ENCODE results near the gene PUM1.
"Not testable (repeated sequence)": the region's sequence is repeated elsewhere in the genome, so short reads cannot be mapped to it uniquely, and the experiment has no call there.

Gene PUM1

GRCh38 chr1:31099293-31100032 is 33.9 kb upstream of the PUM1 start:
- Histone ChIP-seq H3K9me3 (ENCODE audit: control insufficient read depth, low read length) (no peaks in the 10 kb centered on the region), H3K36me3 (ENCODE audit: control insufficient read depth, insufficient read depth, low read length) (no peaks in the 10 kb centered on the region), H3K4me1 (ENCODE audit: control insufficient read depth, insufficient read depth, low read length, poor library complexity, severe bottlenecking) (peaks cover 5% of the 10 kb centered on the region), H3K4me3 (ENCODE audit: extremely low read depth, insufficient read depth, low read length, poor library complexity, severe bottlenecking) (no peak overlapping the region), H3K27ac (ENCODE audit: low read depth, low read length, severe bottlenecking) (no peak overlapping the region)
- WGBS, 2 experiments (ENCODE audit: insufficient coverage in 2 of 2) = 92 to 95% methylated on average over 3 to 5 of the region's 6 CpGs

GRCh38 chr1:31095985-31096384 is 30.5 kb upstream of the PUM1 start:
- Histone ChIP-seq H3K36me3 (ENCODE audit: control insufficient read depth, insufficient read depth, low read length) (no peaks in the 10 kb centered on the region), H3K27ac (ENCODE audit: low read depth, low read length, severe bottlenecking) (no peak overlapping the region), H3K4me1 (ENCODE audit: control insufficient read depth, insufficient read depth, low read length, poor library complexity, severe bottlenecking) (peaks cover 1% of the 10 kb centered on the region), H3K9me3 (ENCODE audit: control insufficient read depth, low read length) (no peaks in the 10 kb centered on the region), H3K4me3 (ENCODE audit: extremely low read depth, insufficient read depth, low read length, poor library complexity, severe bottlenecking) (no peak overlapping the region)
- WGBS, 2 experiments (ENCODE audit: insufficient coverage in 2 of 2) = 81 to 84% methylated on average over 2 to 5 of the region's 6 CpGs

- WGBS, 2 experiments (ENCODE audit: insufficient coverage in 2 of 2) = 90 to 92% methylated on average over 10 of the region's 12 CpGs
- H3K36me3 ChIP-seq (ENCODE audit: control insufficient read depth, insufficient read depth, low read length) = no peaks in the 10 kb centered on the region
- H3K27ac ChIP-seq (ENCODE audit: low read depth, low read length, severe bottlenecking) = no peak overlapping the region
- no peaks in the 10 kb centered on the region for H3K4me1 ChIP-seq (ENCODE audit: control insufficient read depth, insufficient read depth, low read length, poor library complexity, severe bottlenecking)
- H3K4me3 ChIP-seq (ENCODE audit: extremely low read depth, insufficient read depth, low read length, poor library complexity, severe bottlenecking) = no peak overlapping the region
- H3K9me3 ChIP-seq (ENCODE audit: control insufficient read depth, low read length) = no peaks in the 10 kb centered on the region
Observed at GRCh38 chr1:31095298-31095981, 29.9 kb upstream of the PUM1 start.

- not testable (repeated sequence) for H3K4me1 ChIP-seq (ENCODE audit: control insufficient read depth, insufficient read depth, low read length, poor library complexity, severe bottlenecking); H3K27ac ChIP-seq (ENCODE audit: low read depth, low read length, severe bottlenecking); H3K9me3 ChIP-seq (ENCODE audit: control insufficient read depth, low read length); H3K36me3 ChIP-seq (ENCODE audit: control insufficient read depth, insufficient read depth, low read length); H3K4me3 ChIP-seq (ENCODE audit: extremely low read depth, insufficient read depth, low read length, poor library complexity, severe bottlenecking)
- 100% methylated on average over 1 of the region's 3 CpGs for WGBS, 2 experiments (ENCODE audit: insufficient coverage in 2 of 2)
Observed at GRCh38 chr1:31088081-31088480, 22.6 kb upstream of the PUM1 start.

GRCh38 chr1:31084782-31085569 is 19.5 kb upstream of the PUM1 start:
- Histone ChIP-seq H3K4me3 (ENCODE audit: extremely low read depth, insufficient read depth, low read length, poor library complexity, severe bottlenecking) (no peak overlapping the region), H3K4me1 (ENCODE audit: control insufficient read depth, insufficient read depth, low read length, poor library complexity, severe bottlenecking) (no peaks in the 10 kb centered on the region), H3K36me3 (ENCODE audit: control insufficient read depth, insufficient read depth, low read length) (no peaks in the 10 kb centered on the region), H3K27ac (ENCODE audit: low read depth, low read length, severe bottlenecking) (no peak overlapping the region), H3K9me3 (ENCODE audit: control insufficient read depth, low read length) (no peaks in the 10 kb centered on the region)
- 88 to 90% methylated on average over 7 to 12 of the region's 16 CpGs for WGBS, 2 experiments (ENCODE audit: insufficient coverage in 2 of 2)

- Histone ChIP-seq H3K4me1 (ENCODE audit: control insufficient read depth, insufficient read depth, low read length, poor library complexity, severe bottlenecking) (no peaks in the 10 kb centered on the region), H3K9me3 (ENCODE audit: control insufficient read depth, low read length) (no peaks in the 10 kb centered on the region), H3K27ac (ENCODE audit: low read depth, low read length, severe bottlenecking) (no peak overlapping the region), H3K4me3 (ENCODE audit: extremely low read depth, insufficient read depth, low read length, poor library complexity, severe bottlenecking) (no peak overlapping the region), H3K36me3 (ENCODE audit: control insufficient read depth, insufficient read depth, low read length) (no peaks in the 10 kb centered on the region)
- WGBS, 2 experiments (ENCODE audit: insufficient coverage in 2 of 2) = 62 to 92% methylated on average over 2 of the region's 3 CpGs
Observed at GRCh38 chr1:31082385-31082784, 16.9 kb upstream of the PUM1 start.

GRCh38 chr1:31073044-31073443 is 7.5 kb upstream of the PUM1 start:
- Histone ChIP-seq H3K4me3 (ENCODE audit: extremely low read depth, insufficient read depth, low read length, poor library complexity, severe bottlenecking) (no peak overlapping the region), H3K36me3 (ENCODE audit: control insufficient read depth, insufficient read depth, low read length) (no peaks in the 10 kb centered on the region), H3K27ac (ENCODE audit: low read depth, low read length, severe bottlenecking) (no peak overlapping the region), H3K9me3 (ENCODE audit: control insufficient read depth, low read length) (no peaks in the 10 kb centered on the region), H3K4me1 (ENCODE audit: control insufficient read depth, insufficient read depth, low read length, poor library complexity, severe bottlenecking) (no peaks in the 10 kb centered on the region)
- 100% methylated on average over 2 of the region's 2 CpGs for WGBS, 2 experiments (ENCODE audit: insufficient coverage in 2 of 2)

- Histone ChIP-seq H3K4me3 (ENCODE audit: extremely low read depth, insufficient read depth, low read length, poor library complexity, severe bottlenecking) (no peak overlapping the region), H3K4me1 (ENCODE audit: control insufficient read depth, insufficient read depth, low read length, poor library complexity, severe bottlenecking) (no peaks in the 10 kb centered on the region), H3K9me3 (ENCODE audit: control insufficient read depth, low read length) (no peaks in the 10 kb centered on the region), H3K27ac (ENCODE audit: low read depth, low read length, severe bottlenecking) (no peak overlapping the region), H3K36me3 (ENCODE audit: control insufficient read depth, insufficient read depth, low read length) (no peaks in the 10 kb centered on the region)
- WGBS, 2 experiments (ENCODE audit: insufficient coverage in 2 of 2) = 50 to 66% methylated on average over 3 to 4 of the region's 4 CpGs
Observed at GRCh38 chr1:31072304-31072746, 6.8 kb upstream of the PUM1 start.

GRCh38 chr1:31069392-31069791 is 3.9 kb upstream of the PUM1 start:
- WGBS, 2 experiments (ENCODE audit: insufficient coverage in 2 of 2) = 83% methylated on average over 5 to 6 of the region's 9 CpGs
- H3K4me3 ChIP-seq (ENCODE audit: extremely low read depth, insufficient read depth, low read length, poor library complexity, severe bottlenecking) = no peak overlapping the region
- H3K9me3 ChIP-seq (ENCODE audit: control insufficient read depth, low read length) = no peaks in the 10 kb centered on the region
- no peaks in the 10 kb centered on the region for H3K4me1 ChIP-seq (ENCODE audit: control insufficient read depth, insufficient read depth, low read length, poor library complexity, severe bottlenecking)
- no peak overlapping the region for H3K27ac ChIP-seq (ENCODE audit: low read depth, low read length, severe bottlenecking)
- H3K36me3 ChIP-seq (ENCODE audit: control insufficient read depth, insufficient read depth, low read length) = no peaks in the 10 kb centered on the region

- Histone ChIP-seq H3K27ac (ENCODE audit: low read depth, low read length, severe bottlenecking) (peak overlapping the region; percentile 99), H3K9me3 (ENCODE audit: control insufficient read depth, low read length) (no peaks in the 10 kb centered on the region), H3K4me3 (ENCODE audit: extremely low read depth, insufficient read depth, low read length, poor library complexity, severe bottlenecking) (peak overlapping the region; percentile 97), H3K4me1 (ENCODE audit: control insufficient read depth, insufficient read depth, low read length, poor library complexity, severe bottlenecking) (peaks cover 8% of the 10 kb centered on the region), H3K36me3 (ENCODE audit: control insufficient read depth, insufficient read depth, low read length) (peaks cover 17% of the 10 kb centered on the region)
- 0% methylated on average over 15 to 16 of the region's 19 CpGs for WGBS, 2 experiments (ENCODE audit: insufficient coverage in 2 of 2)
Observed at GRCh38 chr1:31064718-31065309, 703 bp downstream of the PUM1 start.

All from mesodermal cell (in vitro differentiated cells).